Ectodermal cell (in vitro differentiated cells): ENCODE measurements around the gene MMRN1. TPM values are rescaled to one million over a fixed set of nuclear protein-coding genes. Genes with fewer than 3 reads are reported as not detected.

ENCODE experiments used
- H3K27ac ChIP-seq: 2 replicates; pipeline ENCODE4 v1.7.0; 2013; ENCODE audit warnings: mild to moderate bottlenecking, low read depth, low read length; ENCODE audit not compliant: insufficient read depth, poor library complexity, severe bottlenecking
- H3K27me3 ChIP-seq: 2 replicates; pipeline ENCODE4 v1.7.0; 2013; ENCODE audit warnings: mild to moderate bottlenecking, low read length; ENCODE audit not compliant: insufficient read depth, control insufficient read depth, poor library complexity, severe bottlenecking
- H3K36me3 ChIP-seq: one replicate; pipeline ENCODE4 v1.7.0; 2013; ENCODE audit warnings: low read length; ENCODE audit not compliant: control insufficient read depth, insufficient read depth
- H3K4me1 ChIP-seq: one replicate; pipeline ENCODE4 v1.7.0; 2013; ENCODE audit warnings: low read length; ENCODE audit not compliant: control insufficient read depth, insufficient read depth
- H3K4me3 ChIP-seq: 2 replicates; pipeline ENCODE4 v1.7.0; 2013; ENCODE audit warnings: low read depth, low read length, control low read depth; ENCODE audit not compliant: insufficient read depth
- H3K9me3 ChIP-seq: 2 replicates; pipeline ENCODE4 v1.7.0; 2013; ENCODE audit warnings: mild to moderate bottlenecking, low read length, moderate library complexity; ENCODE audit not compliant: control insufficient read depth
- WGBS, 2 experiments: methylation state at CpG; one replicate each; pipeline ENCODE4 v1.1.7; 2013; ENCODE audit warnings: missing lambda C conversion rate in 2 of 2; 5-methylcytosine and 5-hydroxymethylcytosine counted together
- polyA plus RNA-seq, 4 experiments: library from polyadenylated mRNA; stranded (reverse); fragments of 50-300 nt; gene quantifications; one replicate each; pipeline ENCODE4 v1.2.3, GENCODE V29; 2013

The MMRN1 gene, protein sequence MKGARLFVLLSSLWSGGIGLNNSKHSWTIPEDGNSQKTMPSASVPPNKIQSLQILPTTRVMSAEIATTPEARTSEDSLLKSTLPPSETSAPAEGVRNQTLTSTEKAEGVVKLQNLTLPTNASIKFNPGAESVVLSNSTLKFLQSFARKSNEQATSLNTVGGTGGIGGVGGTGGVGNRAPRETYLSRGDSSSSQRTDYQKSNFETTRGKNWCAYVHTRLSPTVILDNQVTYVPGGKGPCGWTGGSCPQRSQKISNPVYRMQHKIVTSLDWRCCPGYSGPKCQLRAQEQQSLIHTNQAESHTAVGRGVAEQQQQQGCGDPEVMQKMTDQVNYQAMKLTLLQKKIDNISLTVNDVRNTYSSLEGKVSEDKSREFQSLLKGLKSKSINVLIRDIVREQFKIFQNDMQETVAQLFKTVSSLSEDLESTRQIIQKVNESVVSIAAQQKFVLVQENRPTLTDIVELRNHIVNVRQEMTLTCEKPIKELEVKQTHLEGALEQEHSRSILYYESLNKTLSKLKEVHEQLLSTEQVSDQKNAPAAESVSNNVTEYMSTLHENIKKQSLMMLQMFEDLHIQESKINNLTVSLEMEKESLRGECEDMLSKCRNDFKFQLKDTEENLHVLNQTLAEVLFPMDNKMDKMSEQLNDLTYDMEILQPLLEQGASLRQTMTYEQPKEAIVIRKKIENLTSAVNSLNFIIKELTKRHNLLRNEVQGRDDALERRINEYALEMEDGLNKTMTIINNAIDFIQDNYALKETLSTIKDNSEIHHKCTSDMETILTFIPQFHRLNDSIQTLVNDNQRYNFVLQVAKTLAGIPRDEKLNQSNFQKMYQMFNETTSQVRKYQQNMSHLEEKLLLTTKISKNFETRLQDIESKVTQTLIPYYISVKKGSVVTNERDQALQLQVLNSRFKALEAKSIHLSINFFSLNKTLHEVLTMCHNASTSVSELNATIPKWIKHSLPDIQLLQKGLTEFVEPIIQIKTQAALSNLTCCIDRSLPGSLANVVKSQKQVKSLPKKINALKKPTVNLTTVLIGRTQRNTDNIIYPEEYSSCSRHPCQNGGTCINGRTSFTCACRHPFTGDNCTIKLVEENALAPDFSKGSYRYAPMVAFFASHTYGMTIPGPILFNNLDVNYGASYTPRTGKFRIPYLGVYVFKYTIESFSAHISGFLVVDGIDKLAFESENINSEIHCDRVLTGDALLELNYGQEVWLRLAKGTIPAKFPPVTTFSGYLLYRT
- 18.8 TPM for polyA plus RNA-seq (2013, experiment 1 of 4)
- polyA plus RNA-seq (2013, experiment 2 of 4) = 12.6 TPM
- 23.0 TPM for polyA plus RNA-seq (2013, experiment 3 of 4)
- polyA plus RNA-seq (2013, experiment 4 of 4) = 32.0 TPM

DNA sequence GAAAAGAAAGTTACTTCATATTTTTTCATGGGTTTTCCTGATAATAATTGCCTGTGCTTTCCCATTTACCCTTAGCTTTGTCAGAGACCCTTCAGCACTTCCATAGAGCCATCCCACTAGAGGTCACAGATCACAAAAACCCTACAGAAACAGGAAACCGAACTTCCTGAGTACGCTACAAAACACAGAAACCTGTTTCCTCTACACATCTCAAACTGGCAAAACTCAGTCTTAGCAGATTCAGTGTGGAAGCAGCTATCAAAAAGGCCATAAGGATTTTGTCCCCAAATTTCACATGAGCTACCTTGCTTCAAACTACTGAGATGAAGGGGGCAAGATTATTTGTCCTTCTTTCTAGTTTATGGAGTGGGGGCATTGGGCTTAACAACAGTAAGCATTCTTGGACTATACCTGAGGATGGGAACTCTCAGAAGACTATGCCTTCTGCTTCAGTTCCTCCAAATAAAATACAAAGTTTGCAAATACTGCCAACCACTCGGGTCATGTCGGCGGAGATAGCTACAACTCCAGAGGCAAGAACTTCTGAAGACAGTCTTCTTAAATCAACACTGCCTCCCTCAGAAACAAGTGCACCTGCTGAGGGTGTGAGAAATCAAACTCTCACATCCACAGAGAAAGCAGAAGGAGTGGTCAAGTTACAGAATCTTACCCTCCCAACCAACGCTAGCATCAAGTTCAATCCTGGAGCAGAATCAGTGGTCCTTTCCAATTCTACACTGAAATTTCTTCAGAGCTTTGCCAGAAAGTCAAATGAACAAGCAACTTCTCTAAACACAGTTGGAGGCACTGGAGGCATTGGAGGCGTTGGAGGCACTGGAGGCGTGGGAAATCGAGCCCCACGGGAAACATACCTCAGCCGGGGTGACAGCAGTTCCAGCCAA is at the start of gene MMRN1:
Gene MMRN1 (plus strand): TSS at position 206 of the 902 bp plus-strand sequence. CDS start 118 bp downstream, at position 324.
- 88 to 91% methylated on average over 11 of the region's 11 CpGs for WGBS, 2 experiments
- no peaks in the 10 kb centered on the region for H3K9me3 ChIP-seq

DNA sequence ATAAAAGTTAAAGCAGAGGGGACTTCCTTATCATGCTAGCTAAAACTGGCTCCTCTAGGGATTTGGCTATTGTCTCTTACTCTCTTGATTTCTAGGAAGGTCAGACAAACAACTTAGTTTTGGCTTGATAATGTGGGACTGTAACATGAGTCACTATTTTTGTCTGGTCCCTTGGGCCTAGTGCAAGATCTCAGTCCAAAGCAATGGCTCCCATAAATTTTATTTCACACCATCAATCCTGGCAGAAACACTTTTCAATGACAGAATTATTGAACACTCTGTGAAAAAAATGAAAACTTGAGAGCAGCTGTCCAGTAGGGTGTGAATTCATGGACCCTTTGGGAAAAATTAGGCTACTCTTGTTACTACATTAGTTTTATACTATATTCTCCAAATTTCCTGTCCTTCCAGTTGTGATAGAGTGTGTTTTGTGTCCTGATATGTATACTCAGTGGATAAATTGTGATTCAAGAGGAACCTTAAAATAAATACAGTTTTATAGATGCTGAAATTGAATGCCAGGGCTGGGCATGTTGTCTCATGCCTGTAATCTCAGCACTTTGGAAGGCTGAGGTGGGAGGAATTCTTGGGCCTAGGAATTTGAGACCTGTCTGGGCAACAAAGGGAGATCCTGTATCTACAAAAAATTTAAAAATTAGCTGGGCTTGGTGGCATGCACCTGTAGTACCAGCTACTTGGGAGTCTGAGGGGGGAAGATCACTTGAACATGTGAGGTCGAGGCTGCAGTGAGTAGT is 46.9 kb upstream of the MMRN1 start:
- no peaks in the 10 kb centered on the region for H3K27me3 ChIP-seq
- no peaks in the 10 kb centered on the region for H3K36me3 ChIP-seq
- H3K4me3 ChIP-seq = no peak overlapping the region
- WGBS, 2 experiments = 83 to 86% methylated on average over 1 of the region's 1 CpG
- no peaks in the 10 kb centered on the region for H3K4me1 ChIP-seq
- no peak overlapping the region for H3K27ac ChIP-seq
- no peaks in the 10 kb centered on the region for H3K9me3 ChIP-seq

More for the DNA sequence above, at the start of gene MMRN1:
- H3K4me1 ChIP-seq = no peaks in the 10 kb centered on the region
- H3K27ac ChIP-seq = no peak within 1 kb of the TSS
- no peak within 1 kb of the TSS for H3K4me3 ChIP-seq
- H3K27me3 ChIP-seq = no peaks in the 10 kb centered on the region
- H3K36me3 ChIP-seq = no peaks in the 10 kb centered on the region

DNA sequence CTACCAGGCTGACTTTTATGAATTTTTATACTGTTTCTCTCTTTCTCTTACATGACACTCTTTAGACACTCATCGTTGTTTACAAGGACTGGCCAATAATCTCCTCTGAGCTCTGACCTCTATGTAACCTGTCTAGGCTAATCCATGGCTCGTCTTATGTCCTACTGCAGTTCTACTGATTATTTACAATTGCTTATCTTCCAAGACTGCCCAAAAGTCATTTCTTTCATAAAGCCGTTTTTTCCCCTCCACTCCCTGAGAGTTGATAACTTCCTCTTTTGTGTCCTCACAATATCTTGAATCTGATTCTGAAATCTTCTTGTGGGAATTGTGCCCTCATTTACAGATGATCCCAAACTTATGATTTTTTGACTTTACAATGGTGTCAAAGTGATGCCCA is 39.4 kb upstream of the MMRN1 start:
- H3K36me3 ChIP-seq = no peaks in the 10 kb centered on the region
- no peaks in the 10 kb centered on the region for H3K27me3 ChIP-seq
- H3K27ac ChIP-seq = no peak overlapping the region
- 89 to 92% methylated on average over 3 of the region's 3 CpGs for WGBS, 2 experiments
- no peaks in the 10 kb centered on the region for H3K9me3 ChIP-seq
- H3K4me3 ChIP-seq = no peak overlapping the region
- no peaks in the 10 kb centered on the region for H3K4me1 ChIP-seq

DNA sequence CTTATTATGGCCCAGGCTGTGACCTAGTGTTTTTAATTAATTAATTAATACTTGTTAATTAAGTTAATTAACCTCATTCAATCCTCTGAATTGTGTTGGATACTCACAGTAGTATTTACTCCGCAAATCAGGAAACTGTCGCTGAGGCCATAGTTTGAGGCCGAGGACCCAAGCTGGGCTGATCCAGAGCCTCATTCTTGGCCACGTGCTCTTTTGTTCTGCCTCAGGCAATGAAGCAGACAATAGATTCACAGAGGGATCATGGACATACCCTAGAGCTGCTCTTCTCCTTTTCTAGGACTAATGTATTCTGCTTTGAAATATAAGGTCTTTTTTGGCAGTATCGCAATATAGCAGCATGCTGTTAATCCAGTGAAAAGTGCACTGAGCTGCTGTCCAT is 33.7 kb upstream of the MMRN1 start:
- Histone ChIP-seq H3K4me1 (no peaks in the 10 kb centered on the region), H3K9me3 (no peaks in the 10 kb centered on the region), H3K4me3 (no peak overlapping the region), H3K27me3 (no peaks in the 10 kb centered on the region), H3K27ac (no peak overlapping the region), H3K36me3 (no peaks in the 10 kb centered on the region)
- 71 to 77% methylated on average over 4 to 5 of the region's 5 CpGs for WGBS, 2 experiments

DNA sequence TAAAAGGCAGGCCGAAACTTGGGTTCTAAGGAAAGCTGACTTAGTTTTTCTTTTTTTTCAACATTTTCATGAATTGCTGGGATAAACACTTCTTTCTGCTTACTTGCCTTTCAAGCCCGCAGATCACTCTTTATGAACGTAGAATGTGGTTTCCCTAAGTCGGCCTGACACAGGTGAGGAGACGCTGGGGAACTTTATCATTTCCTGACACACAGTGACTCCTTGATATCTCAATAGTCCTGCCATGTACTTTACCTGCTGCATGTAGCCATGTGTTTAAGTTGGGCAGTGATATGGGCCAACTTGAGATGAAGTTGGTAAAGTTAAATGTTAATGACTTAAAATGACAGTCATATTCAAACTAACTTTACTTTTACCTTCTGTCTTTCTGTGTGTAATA is 31.1 kb upstream of the MMRN1 start:
- H3K4me3 ChIP-seq = no peak overlapping the region
- no peaks in the 10 kb centered on the region for H3K9me3 ChIP-seq
- no peaks in the 10 kb centered on the region for H3K27me3 ChIP-seq
- 87 to 98% methylated on average over 5 of the region's 5 CpGs for WGBS, 2 experiments
- no peak overlapping the region for H3K27ac ChIP-seq
- H3K36me3 ChIP-seq = no peaks in the 10 kb centered on the region
- H3K4me1 ChIP-seq = no peaks in the 10 kb centered on the region

DNA sequence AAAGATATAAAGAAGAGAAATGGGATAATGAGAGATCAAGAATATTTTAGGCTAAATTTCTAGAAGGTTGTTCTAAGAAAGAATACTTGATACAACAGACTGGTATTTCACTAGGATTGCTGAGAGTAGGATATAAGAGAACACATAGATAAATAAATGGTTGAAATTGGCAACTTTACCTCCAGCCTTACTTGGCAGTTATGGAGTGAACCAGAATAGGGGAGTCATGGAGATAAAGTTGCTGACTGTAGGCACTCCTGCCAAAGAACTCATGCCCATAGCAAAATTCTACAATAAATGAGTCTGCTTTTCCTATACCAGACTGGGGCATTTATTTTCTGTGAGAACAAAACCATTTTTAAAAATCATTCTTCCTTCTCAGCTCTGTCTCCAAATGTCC is 26.4 kb upstream of the MMRN1 start:
- Histone ChIP-seq H3K36me3 (no peaks in the 10 kb centered on the region), H3K4me3 (no peak overlapping the region), H3K4me1 (no peaks in the 10 kb centered on the region), H3K27me3 (no peaks in the 10 kb centered on the region), H3K9me3 (no peaks in the 10 kb centered on the region), H3K27ac (no peak overlapping the region)

DNA sequence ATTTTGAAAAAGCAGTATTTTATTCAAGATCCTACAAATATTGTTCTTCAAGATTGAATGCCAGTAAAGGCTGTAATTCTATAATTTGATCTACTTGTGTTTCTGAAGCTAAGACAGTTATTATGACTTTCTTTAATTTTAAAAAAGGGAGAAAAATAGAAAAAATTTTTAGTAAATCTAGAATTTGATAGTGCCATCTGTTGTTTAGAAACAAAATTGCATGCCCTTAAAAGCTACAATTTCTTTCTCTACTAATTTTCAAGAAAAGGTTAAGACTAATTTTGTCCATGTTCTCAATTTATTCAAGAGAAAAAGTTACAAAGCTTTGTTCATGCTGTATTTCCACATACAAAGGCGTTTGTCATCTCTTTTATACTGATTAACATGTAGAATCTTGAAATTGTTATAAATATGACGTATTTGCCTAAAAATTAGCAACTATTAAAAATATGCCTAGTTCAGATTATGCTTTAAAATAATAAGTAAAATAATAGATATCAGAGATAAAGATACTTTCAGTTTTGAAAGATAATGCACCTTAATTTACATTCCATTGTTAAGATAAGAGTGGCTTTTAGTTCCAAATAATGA is 25.6 kb upstream of the MMRN1 start:
- Histone ChIP-seq H3K27me3 (no peaks in the 10 kb centered on the region), H3K4me1 (no peaks in the 10 kb centered on the region), H3K27ac (no peak overlapping the region), H3K4me3 (no peak overlapping the region), H3K9me3 (no peaks in the 10 kb centered on the region), H3K36me3 (no peaks in the 10 kb centered on the region)
- no CpG with 5 or more reads among the region's 2 CpGs for WGBS, 2 experiments

DNA sequence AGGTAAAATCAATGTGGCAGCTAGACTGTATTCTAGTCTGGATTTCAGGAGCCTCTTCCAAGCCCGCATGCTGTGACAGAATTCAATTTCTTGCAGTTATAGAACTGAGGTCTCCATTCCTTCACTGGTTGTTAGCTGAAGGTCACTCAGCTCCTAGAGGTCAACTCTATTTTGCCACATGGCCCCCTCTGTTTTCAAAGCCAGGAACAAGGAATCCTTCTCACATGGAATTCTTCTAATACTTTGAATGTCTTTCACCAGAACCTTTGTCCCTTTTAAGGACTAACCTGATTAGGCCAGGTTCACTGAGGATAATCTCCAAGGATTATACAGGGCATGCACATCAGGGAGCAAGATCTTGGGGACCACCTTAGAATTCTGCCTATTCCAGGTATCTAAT is 23.4 kb upstream of the MMRN1 start:
- H3K27ac ChIP-seq = no peak overlapping the region
- 89 to 98% methylated on average over 1 of the region's 1 CpG for WGBS, 2 experiments
- no peaks in the 10 kb centered on the region for H3K9me3 ChIP-seq
- no peaks in the 10 kb centered on the region for H3K36me3 ChIP-seq
- no peak overlapping the region for H3K4me3 ChIP-seq
- no peaks in the 10 kb centered on the region for H3K4me1 ChIP-seq
- H3K27me3 ChIP-seq = no peaks in the 10 kb centered on the region
